Adrenal gland (tissue), 5 donors: Measurements from ENCODE around the gene SHKBP1.

Experiments
- POLR2A ChIP-seq, 2 donors: fragments of 450-650 bp; IDR thresholded peaks; one replicate each; pipeline ENCODE4 v1.6.1; 2017; ENCODE audit warnings: antibody characterized with exemption in 2 of 2, mild to moderate bottlenecking in 2 of 2, moderate library complexity in 1 of 2
- TF ChIP-seq, protein P1 (sequence below), 6 experiments: fragments of 450-650 bp in 4 of 6; fragments of 200-600 bp in 2 of 6; sonication (generic) in 1 of 6; IDR thresholded peaks; 1 replicate in 5 of 6; 2 replicates in 1 of 6; pipeline versions ENCODE4 v1.5.1 to v1.8.0; 2016 to 2021; ENCODE audit warnings: antibody characterized with exemption in 6 of 6, mild to moderate bottlenecking in 2 of 6, moderate library complexity in 1 of 6
- donor health status: DM: no; HTN: no; CAD: no.

DNA sequence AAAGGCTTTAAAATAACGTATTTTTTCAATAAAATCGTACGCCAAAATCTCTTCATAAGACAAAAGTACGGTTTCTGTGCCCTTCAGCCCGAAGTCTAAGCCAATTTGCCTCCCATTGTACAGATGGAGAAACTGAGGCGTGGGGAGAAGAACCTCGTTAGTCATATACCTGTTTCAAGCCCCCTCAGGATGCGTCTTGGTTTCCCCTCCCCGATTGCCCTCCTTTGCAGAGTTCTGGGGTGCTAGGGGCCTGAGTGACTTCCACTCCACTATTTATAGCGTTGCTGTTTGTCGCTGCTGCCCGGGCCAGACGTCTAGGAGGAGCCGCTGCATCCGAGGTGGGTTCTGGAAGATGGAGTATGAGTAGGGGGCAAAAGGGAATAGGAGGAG, 22.2 kb downstream of the SHKBP1 start:
- TF ChIP-seq, protein P1, sequence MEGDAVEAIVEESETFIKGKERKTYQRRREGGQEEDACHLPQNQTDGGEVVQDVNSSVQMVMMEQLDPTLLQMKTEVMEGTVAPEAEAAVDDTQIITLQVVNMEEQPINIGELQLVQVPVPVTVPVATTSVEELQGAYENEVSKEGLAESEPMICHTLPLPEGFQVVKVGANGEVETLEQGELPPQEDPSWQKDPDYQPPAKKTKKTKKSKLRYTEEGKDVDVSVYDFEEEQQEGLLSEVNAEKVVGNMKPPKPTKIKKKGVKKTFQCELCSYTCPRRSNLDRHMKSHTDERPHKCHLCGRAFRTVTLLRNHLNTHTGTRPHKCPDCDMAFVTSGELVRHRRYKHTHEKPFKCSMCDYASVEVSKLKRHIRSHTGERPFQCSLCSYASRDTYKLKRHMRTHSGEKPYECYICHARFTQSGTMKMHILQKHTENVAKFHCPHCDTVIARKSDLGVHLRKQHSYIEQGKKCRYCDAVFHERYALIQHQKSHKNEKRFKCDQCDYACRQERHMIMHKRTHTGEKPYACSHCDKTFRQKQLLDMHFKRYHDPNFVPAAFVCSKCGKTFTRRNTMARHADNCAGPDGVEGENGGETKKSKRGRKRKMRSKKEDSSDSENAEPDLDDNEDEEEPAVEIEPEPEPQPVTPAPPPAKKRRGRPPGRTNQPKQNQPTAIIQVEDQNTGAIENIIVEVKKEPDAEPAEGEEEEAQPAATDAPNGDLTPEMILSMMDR (IDR thresholded peaks at IDR 0.05): no peak
- TF ChIP-seq POLR2A (IDR thresholded peaks at IDR 0.05): no peak
